Measurements from ENCODE around the gene MCHR2. TPM values are rescaled to one million over a fixed set of nuclear protein-coding genes. Genes with fewer than 3 reads are reported as not detected.

MCHR2 gene
- polyA plus RNA-seq, 1 experiment: not detected

DNA sequence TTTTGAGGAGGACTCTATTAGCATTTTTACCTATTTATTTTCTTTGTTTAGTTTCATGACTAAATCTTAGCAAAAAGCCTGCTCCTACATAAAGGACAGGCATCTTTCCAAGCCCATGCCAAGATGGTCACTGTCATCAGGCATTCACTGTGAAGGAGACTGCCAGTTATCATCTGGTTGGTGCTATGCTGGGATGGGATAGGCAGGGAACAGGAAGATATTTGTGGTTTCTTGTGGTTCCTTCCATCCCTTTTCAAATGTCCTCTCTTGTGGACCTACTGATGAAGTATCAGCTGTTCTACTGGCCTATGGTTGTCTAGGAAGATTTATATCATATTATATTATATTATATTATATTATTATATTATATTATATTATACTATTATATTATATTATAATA is 107.0 kb downstream of the MCHR2 start:
- no peak for TF ChIP-seq CTCF (IDR thresholded peaks at IDR 0.05; ENCODE audit: low read depth, low read length)

GRCh38 chr6:99885051-99885450 is 109.0 kb downstream of the MCHR2 start:
- Histone ChIP-seq H3K27ac (ENCODE audit: low read depth, low read length) (no peak overlapping the region), H3K4me3 (ENCODE audit: low read depth, low read length) (no peak overlapping the region), H3K9me3 (ENCODE audit: control insufficient read depth, insufficient read depth, low read length) (no peaks in the 10 kb centered on the region), H3K27me3 (ENCODE audit: control insufficient read depth, insufficient read depth, low read length) (no peaks in the 10 kb centered on the region)
- TF ChIP-seq CTCF (IDR thresholded peaks at IDR 0.05; ENCODE audit: low read depth, low read length): no peak
- DNase-seq (ENCODE audit: low read depth, low spot score): no peak
- CTCF ChIA-PET: interaction anchor here (6.0 kb wide), 1 partner anchor 17 kb away, joined by 34 read pairs; no protein-coding TSS in a partner anchor
- POLR2A ChIA-PET: no interaction called here

More for the DNA sequence above, 107.0 kb downstream of the MCHR2 start:
- H3K9me3 ChIP-seq (ENCODE audit: control insufficient read depth, insufficient read depth, low read length): no peaks in the 10 kb centered on the region
- H3K27me3 ChIP-seq (ENCODE audit: control insufficient read depth, insufficient read depth, low read length): no peaks in the 10 kb centered on the region
- no peak overlapping the region for H3K4me3 ChIP-seq (ENCODE audit: low read depth, low read length)
- H3K27ac ChIP-seq (ENCODE audit: low read depth, low read length): no peak overlapping the region
- DNase-seq (ENCODE audit: low read depth, low spot score): no peak
- POLR2A ChIA-PET: no interaction called here
- CTCF ChIA-PET: interaction anchor here (6.0 kb wide), 1 partner anchor 19 kb away, joined by 34 read pairs; no protein-coding TSS in a partner anchor

DNA sequence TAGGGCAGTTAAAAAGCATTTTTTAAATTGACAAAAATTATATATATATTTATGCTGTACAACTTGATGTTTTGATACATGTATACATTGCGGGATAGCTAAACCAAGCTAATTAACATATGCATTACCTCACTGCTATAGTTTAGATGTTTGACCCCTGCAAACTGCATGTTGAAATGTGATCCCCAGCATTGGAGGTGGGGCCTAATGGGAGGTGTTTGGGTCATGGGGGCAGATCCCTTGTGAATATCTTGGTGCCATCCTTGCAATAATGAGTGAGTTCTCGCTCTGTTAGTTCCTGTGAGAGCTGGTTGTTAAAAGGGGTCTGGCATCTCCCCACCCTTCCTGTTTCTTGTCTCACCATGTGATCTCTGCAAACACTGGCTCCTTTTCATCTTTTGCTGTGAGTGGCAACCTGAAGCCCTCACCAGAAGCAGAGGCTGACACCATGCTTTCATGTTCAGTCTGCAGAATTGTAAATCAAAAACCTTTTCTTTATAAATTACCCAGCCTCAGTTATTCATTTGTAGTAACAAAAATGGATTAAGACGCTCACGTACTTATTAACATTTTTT is 111.8 kb downstream of the MCHR2 start:
- Histone ChIP-seq H3K27me3 (ENCODE audit: control insufficient read depth, insufficient read depth, low read length) (peaks cover 3% of the 10 kb centered on the region), H3K4me3 (ENCODE audit: low read depth, low read length) (no peak overlapping the region), H3K9me3 (ENCODE audit: control insufficient read depth, insufficient read depth, low read length) (no peaks in the 10 kb centered on the region), H3K27ac (ENCODE audit: low read depth, low read length) (no peak overlapping the region)
- TF ChIP-seq CTCF (IDR thresholded peaks at IDR 0.05; ENCODE audit: low read depth, low read length): no peak
- CTCF ChIA-PET: interaction anchor here (6.0 kb wide), 1 partner anchor 14 kb away, joined by 34 read pairs; no protein-coding TSS in a partner anchor
- DNase-seq (ENCODE audit: low read depth, low spot score): no peak
- POLR2A ChIA-PET: no interaction called here

DNA sequence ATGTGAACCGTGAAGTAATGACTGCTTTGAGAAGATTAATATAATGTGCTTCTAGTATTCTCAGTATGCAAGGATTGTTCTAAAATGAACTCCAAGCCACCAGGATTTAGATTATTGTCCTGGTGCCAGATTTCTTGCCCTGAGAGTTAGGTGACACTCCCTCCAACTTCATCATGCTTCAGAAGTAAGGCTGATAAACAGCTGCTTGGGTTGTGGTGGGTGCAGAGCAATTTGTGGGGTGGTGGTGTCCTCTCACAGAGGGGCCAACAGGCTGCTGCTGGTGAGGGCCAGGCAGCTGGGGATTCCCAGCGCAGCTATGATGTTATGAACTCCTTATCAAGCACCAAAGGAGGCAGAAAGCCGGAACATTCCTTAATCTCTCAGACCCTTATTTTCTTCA is 114.6 kb downstream of the MCHR2 start:
- TF ChIP-seq CTCF (IDR thresholded peaks at IDR 0.05; ENCODE audit: low read depth, low read length): no peak
- DNase-seq (ENCODE audit: low read depth, low spot score): no peak
- Histone ChIP-seq H3K9me3 (ENCODE audit: control insufficient read depth, insufficient read depth, low read length) (no peaks in the 10 kb centered on the region), H3K27me3 (ENCODE audit: control insufficient read depth, insufficient read depth, low read length) (peaks cover 3% of the 10 kb centered on the region), H3K27ac (ENCODE audit: low read depth, low read length) (no peak overlapping the region), H3K4me3 (ENCODE audit: low read depth, low read length) (no peak overlapping the region)
- ChIA-PET CTCF (interaction anchor here (1.1 to 3.9 kb wide), 2 partner anchors 11 kb away, joined by 6 to 31 read pairs; no protein-coding TSS in a partner anchor), POLR2A (no interaction called here)

DNA sequence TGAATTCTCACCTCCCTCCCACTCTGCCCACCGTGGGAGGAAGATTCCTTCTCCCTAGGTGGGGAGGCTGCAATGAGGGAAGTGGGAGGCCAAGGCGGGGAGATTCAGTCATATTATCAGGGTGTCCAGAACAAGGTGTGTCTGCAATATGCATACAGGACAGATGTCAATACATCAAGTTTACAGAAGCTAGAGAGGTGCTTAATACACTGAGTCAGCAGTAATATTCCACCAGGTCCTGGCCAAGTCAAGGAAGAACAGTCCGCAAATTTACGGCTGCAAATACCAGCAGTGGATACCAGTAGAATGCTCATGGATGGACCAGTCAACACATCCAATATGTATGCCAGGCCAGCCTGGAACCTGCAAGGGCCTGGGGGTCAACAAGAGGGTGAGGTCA is 119.0 kb downstream of the MCHR2 start:
- POLR2A ChIA-PET: no interaction called here
- CTCF ChIA-PET: no interaction called here

More for the DNA sequence above, 119.0 kb downstream of the MCHR2 start:
- Histone ChIP-seq H3K27ac (ENCODE audit: low read depth, low read length) (no peak overlapping the region), H3K9me3 (ENCODE audit: control insufficient read depth, insufficient read depth, low read length) (no peaks in the 10 kb centered on the region), H3K27me3 (ENCODE audit: control insufficient read depth, insufficient read depth, low read length) (peaks cover 7% of the 10 kb centered on the region), H3K4me3 (ENCODE audit: low read depth, low read length) (no peak overlapping the region)
- DNase-seq (ENCODE audit: low read depth, low spot score): no peak
- no peak for TF ChIP-seq CTCF (IDR thresholded peaks at IDR 0.05; ENCODE audit: low read depth, low read length)

All from AG04450 (cell line).